LoVo (cell line): ENCODE data around the gene APOB.

Experiments
- DNase-seq: peaks from one replicate; pipeline ENCODE4 v3.0.0-alpha.2; 2016; ENCODE audit warnings: low spot score

Gene APOB

GRCh38 chr2:21005111-21005699 lies 38.7 kb downstream of the APOB start:
- no peak for DNase-seq

GRCh38 chr2:21004181-21004572 lies 39.7 kb downstream of the APOB start:
- no peak for DNase-seq

GRCh38 chr2:21003572-21004180 lies 40.2 kb downstream of the APOB start:
- no peak for DNase-seq

- DNase-seq, result no peak
Observed at GRCh38 chr2:21002814-21003192, 41.1 kb downstream of the APOB start.

- no peak for DNase-seq
Observed at GRCh38 chr2:21001988-21002813, 41.7 kb downstream of the APOB start.

GRCh38 chr2:21001225-21001946 lies 42.5 kb downstream of the APOB start:
- DNase-seq, result no peak

GRCh38 chr2:20999906-21000645 lies 43.8 kb downstream of the APOB start:
- no peak for DNase-seq

- no peak for DNase-seq
Observed at GRCh38 chr2:20998972-20999905, 44.6 kb downstream of the APOB start.

- no peak for DNase-seq
Observed at GRCh38 chr2:20997953-20998722, 45.7 kb downstream of the APOB start.

- no peak for DNase-seq
Observed at GRCh38 chr2:20994130-20994529, 49.7 kb downstream of the APOB start.

GRCh38 chr2:20992201-20992711 lies 51.6 kb downstream of the APOB start:
- no peak for DNase-seq

- DNase-seq, result no peak
Observed at GRCh38 chr2:20990442-20991430, 53.1 kb downstream of the APOB start.

GRCh38 chr2:20989404-20989803 lies 54.5 kb downstream of the APOB start:
- no peak for DNase-seq

GRCh38 chr2:20988905-20989304 lies 55.0 kb downstream of the APOB start:
- DNase-seq, result no peak

- no peak for DNase-seq
Observed at GRCh38 chr2:20986024-20986939, 57.6 kb downstream of the APOB start.

- no peak for DNase-seq
Observed at GRCh38 chr2:20985062-20985461, 58.8 kb downstream of the APOB start.

GRCh38 chr2:20984408-20984807 lies 59.5 kb downstream of the APOB start:
- no peak for DNase-seq

GRCh38 chr2:20983844-20984243 lies 60.0 kb downstream of the APOB start:
- no peak for DNase-seq
